SH-SY5Y (cell line): Measurements from ENCODE around the gene SLC8A1.

Source experiments
- GATA2 ChIP-seq: IDR thresholded peaks from 2 replicates; pipeline ENCODE4 v1.6.1; 2011; ENCODE audit warnings: mild to moderate bottlenecking, low read depth, low read length
- GATA3 ChIP-seq: IDR thresholded peaks from 2 replicates; pipeline ENCODE4 v1.6.1; 2011; ENCODE audit warnings: low read depth, mild to moderate bottlenecking, low read length, moderate library complexity

GRCh38 chr2:40287195-40287594 is 164.7 kb downstream of the SLC8A1 start:
- TF ChIP-seq GATA2 = no peak
- TF ChIP-seq GATA3 = no peak
